ENCODE data around the gene C1orf159. TPM values are rescaled to one million over a fixed set of nuclear protein-coding genes. Genes with fewer than 3 reads are reported as not detected.

C1orf159 gene
- total RNA-seq, 2 experiments from 2014 or later: 11.1 to 11.3 TPM

GRCh38 chr1:1162597-1163537 is 47.0 kb upstream of the C1orf159 start:
- no peaks in the 10 kb centered on the region for H3K27me3 ChIP-seq (ENCODE audit: control insufficient read depth in 1 of 2, insufficient read depth in 2 of 2, low read length in 2 of 2)
- ChIA-PET POLR2A (no interaction called here), CTCF (no interaction called here)
- TF ChIP-seq, protein P1, sequence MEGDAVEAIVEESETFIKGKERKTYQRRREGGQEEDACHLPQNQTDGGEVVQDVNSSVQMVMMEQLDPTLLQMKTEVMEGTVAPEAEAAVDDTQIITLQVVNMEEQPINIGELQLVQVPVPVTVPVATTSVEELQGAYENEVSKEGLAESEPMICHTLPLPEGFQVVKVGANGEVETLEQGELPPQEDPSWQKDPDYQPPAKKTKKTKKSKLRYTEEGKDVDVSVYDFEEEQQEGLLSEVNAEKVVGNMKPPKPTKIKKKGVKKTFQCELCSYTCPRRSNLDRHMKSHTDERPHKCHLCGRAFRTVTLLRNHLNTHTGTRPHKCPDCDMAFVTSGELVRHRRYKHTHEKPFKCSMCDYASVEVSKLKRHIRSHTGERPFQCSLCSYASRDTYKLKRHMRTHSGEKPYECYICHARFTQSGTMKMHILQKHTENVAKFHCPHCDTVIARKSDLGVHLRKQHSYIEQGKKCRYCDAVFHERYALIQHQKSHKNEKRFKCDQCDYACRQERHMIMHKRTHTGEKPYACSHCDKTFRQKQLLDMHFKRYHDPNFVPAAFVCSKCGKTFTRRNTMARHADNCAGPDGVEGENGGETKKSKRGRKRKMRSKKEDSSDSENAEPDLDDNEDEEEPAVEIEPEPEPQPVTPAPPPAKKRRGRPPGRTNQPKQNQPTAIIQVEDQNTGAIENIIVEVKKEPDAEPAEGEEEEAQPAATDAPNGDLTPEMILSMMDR (IDR thresholded peaks at IDR 0.05): no peak
- no peaks in the 10 kb centered on the region for H3K9me3 ChIP-seq (ENCODE audit: control insufficient read depth in 1 of 2, insufficient read depth in 1 of 2, low read length in 2 of 2)
- ATAC-seq (ENCODE audit: poor library complexity): no peak
- H3K27ac Mint-ChIP-seq: no peak overlapping the region
- no peaks in the 10 kb centered on the region for H3K4me1 Mint-ChIP-seq (ENCODE audit: low read depth)
- no peak overlapping the region for H3K27ac ChIP-seq (ENCODE audit: low read depth in 1 of 2, low read length in 2 of 2)
- H3K36me3 ChIP-seq (ENCODE audit: insufficient read depth, low read length): no peaks in the 10 kb centered on the region
- no peaks in the 10 kb centered on the region for H3K27me3 Mint-ChIP-seq
- H3K4me3 Mint-ChIP-seq: no peak overlapping the region
- H3K4me1 ChIP-seq (ENCODE audit: insufficient read depth, low read length): peaks cover 16% of the 10 kb centered on the region
- no peak overlapping the region for H3K4me3 ChIP-seq (ENCODE audit: low read length)
- H3K36me3 Mint-ChIP-seq (ENCODE audit: low read depth): no peaks in the 10 kb centered on the region
- no peaks in the 10 kb centered on the region for H3K9me3 Mint-ChIP-seq
- no peak for DNase-seq
- intact Hi-C loops (cut with DNase I, micrococcal nuclease): no loop called here

DNA sequence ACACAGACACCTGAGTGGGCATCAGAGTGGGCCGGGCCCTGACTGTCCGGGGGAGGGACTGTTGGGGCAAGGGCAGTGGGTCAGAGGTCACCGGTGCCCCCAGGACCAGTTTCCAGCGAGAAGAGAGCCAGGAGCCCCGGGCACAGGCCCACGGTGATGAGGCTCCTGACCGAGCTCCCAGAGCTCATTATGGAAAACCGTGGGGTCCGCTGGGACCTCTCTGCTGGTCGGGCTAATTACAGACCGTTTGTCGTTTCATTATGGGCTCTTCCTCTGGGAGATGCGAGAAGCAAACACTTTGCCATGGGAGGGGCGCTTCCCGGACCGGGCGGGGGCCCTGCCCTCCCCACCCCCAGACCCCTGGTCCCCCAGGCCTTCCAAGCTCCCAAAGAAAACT is 45.8 kb upstream of the C1orf159 start:
- no peaks in the 10 kb centered on the region for H3K9me3 Mint-ChIP-seq
- POLR2A ChIA-PET: no interaction called here
- intact Hi-C loops (cut with DNase I, micrococcal nuclease): no loop called here

DNA sequence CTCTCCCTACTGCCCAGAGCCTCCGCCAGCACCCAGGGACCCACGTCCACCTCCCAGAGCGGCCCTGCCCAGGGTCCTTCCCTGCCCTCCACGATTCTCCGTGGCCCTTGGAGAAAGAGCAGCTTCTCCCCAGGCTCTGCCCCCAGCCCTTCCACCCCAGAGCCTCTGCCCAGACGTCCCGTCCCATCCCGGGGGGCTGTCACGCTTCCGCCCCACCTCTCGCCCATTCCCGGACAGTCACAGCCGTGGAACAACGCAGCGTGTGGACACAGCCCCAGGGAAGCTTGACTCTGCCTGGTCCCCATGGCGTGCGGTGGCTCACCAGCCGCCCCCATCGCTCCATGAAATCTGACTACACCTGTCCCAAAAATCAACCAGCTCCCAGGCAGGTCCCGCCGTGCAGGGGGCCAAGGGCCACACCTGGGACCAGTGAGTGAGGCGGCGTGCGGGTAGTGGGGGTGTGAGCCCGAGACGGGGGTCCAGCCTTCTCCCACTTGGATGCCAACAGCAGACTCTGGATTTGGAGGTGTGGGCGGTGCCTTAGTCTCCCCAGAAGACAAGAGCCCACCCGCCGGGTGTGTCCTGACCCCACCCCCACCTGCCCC is 45.3 kb upstream of the C1orf159 start:
- CTCF ChIA-PET: no interaction called here
- peaks cover 21% of the 10 kb centered on the region for H3K4me1 ChIP-seq (ENCODE audit: insufficient read depth, low read length)
- DNase-seq (no peak), ATAC-seq (ENCODE audit: poor library complexity) (no peak)
- intact Hi-C loops (cut with DNase I, micrococcal nuclease): no loop called here
- Mint-ChIP-seq H3K4me3 (no peak overlapping the region), H3K36me3 (ENCODE audit: low read depth) (no peaks in the 10 kb centered on the region), H3K4me1 (ENCODE audit: low read depth) (no peaks in the 10 kb centered on the region), H3K27me3 (no peaks in the 10 kb centered on the region), H3K9me3 (no peaks in the 10 kb centered on the region), H3K27ac (no peak overlapping the region)
- H3K27ac ChIP-seq (ENCODE audit: low read depth in 1 of 2, low read length in 2 of 2): no peak overlapping the region
- no peak overlapping the region for H3K4me3 ChIP-seq (ENCODE audit: low read length)
- POLR2A ChIA-PET: no interaction called here
- no peaks in the 10 kb centered on the region for H3K27me3 ChIP-seq (ENCODE audit: control insufficient read depth in 1 of 2, insufficient read depth in 2 of 2, low read length in 2 of 2)
- no peaks in the 10 kb centered on the region for H3K36me3 ChIP-seq (ENCODE audit: insufficient read depth, low read length)
- TF ChIP-seq, protein P1 (IDR thresholded peaks at IDR 0.05): no peak
- peaks cover 0 to 9% of the 10 kb centered on the region in 2 experiments for H3K9me3 ChIP-seq (ENCODE audit: control insufficient read depth in 1 of 2, insufficient read depth in 1 of 2, low read length in 2 of 2)

More for the DNA sequence above, 45.8 kb upstream of the C1orf159 start:
- H3K27ac ChIP-seq (ENCODE audit: low read depth in 1 of 2, low read length in 2 of 2): no peak overlapping the region
- Mint-ChIP-seq H3K4me1 (ENCODE audit: low read depth) (no peaks in the 10 kb centered on the region), H3K27me3 (no peaks in the 10 kb centered on the region), H3K27ac (no peak overlapping the region), H3K4me3 (no peak overlapping the region), H3K36me3 (ENCODE audit: low read depth) (no peaks in the 10 kb centered on the region)
- TF ChIP-seq, protein P1 (IDR thresholded peaks at IDR 0.05): no peak
- H3K36me3 ChIP-seq (ENCODE audit: insufficient read depth, low read length): no peaks in the 10 kb centered on the region
- peaks cover 0 to 4% of the 10 kb centered on the region in 2 experiments for H3K9me3 ChIP-seq (ENCODE audit: control insufficient read depth in 1 of 2, insufficient read depth in 1 of 2, low read length in 2 of 2)
- ATAC-seq (ENCODE audit: poor library complexity) (no peak), DNase-seq (no peak)
- H3K27me3 ChIP-seq (ENCODE audit: control insufficient read depth in 1 of 2, insufficient read depth in 2 of 2, low read length in 2 of 2): no peaks in the 10 kb centered on the region
- peaks cover 22% of the 10 kb centered on the region for H3K4me1 ChIP-seq (ENCODE audit: insufficient read depth, low read length)
- no peak overlapping the region for H3K4me3 ChIP-seq (ENCODE audit: low read length)
- CTCF ChIA-PET: no interaction called here
